Stimulated activated CD4-positive, alpha-beta T cell treated with anti-CD3 and anti-CD28 coated beads, Interleukin-2, amount 100 ng/mL, for 4 hours (primary cell): ENCODE data around the gene KLHL3.

Source experiments
- DNase-seq: peaks from one replicate; pipeline ENCODE4 v3.0.0-alpha.2; 2020; ENCODE audit warnings: low read depth

The KLHL3 gene

DNA sequence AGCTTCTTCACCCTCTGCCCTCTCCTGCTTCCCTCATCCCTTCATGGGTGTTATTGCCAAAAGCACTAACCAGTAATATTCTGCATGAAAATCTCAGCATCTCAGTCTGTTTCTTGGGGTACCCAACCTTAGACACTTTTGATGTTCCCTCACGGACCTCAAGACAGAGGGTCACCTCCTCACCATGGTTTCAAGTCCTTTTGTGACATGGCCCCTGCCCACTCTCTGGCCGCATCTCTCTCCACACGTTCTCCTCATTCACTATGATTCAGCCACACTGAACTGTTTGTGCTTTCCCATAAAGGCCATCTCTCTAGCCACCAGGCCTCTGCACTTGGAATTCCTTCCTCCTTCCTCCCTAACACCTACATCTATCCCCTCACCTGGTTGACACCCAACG, 125.3 kb downstream of the KLHL3 start:
- no peak for DNase-seq

- DNase-seq: no peak
Observed at GRCh38 chr5:137609127-137609526, 126.8 kb downstream of the KLHL3 start.

DNA sequence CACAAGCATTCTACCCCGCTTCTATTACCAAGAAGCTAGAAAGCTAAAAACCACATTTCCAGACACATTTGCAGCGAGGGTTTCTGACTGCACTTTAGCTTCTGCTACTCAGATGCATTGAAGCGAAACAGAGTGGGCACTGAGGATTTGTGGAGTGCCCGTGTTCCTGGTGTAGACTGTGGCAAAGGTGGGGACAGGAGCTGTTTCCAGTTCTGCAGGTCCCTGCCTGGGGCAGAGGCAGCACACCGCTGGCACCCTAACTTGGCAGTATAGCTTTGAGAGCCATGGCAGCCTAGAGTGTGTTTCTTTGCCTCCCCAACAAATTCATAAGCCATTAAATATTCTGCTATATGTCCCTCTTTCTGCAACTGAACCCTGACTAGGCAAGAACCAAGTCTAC, 128.1 kb downstream of the KLHL3 start:
- no peak for DNase-seq

DNA sequence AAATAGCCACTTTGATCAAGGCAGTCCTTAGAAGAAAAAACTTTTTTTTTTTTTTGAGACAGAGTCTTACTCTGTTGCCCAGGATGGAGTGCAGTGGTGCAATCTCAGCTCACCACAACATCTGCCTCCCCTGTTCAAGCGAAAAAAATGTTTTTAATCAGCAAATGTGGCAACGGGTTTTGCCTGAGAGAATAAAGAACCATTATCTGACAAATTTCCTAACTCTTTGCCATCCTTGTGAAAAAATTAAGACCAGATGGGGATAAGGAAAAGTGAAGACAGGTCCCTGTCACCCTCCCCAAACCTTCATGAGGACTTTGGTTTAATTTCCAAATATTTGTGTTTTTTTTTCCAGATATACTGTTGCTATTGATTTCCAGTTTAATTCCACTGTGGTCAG, 129.5 kb downstream of the KLHL3 start:
- no peak for DNase-seq

DNA sequence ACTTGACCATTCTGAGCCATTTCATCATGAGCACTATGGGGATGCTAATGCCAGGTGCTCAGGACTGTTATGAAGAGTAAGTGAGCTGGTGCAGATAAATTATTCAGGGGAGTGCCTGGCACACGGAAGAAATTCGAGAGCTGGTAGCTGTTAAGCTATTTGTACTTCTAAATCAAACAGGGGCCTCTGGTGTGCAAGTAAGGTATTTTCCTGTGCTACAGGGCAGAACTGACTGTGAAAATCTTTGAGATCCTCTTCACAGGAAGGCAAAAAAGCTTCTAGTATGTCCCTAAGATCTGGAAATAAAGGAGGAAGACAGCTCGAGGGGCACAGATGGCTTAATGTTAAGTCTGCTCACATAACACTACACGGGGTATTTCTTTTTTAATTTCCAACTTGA, 130.5 kb downstream of the KLHL3 start:
- no peak for DNase-seq

GRCh38 chr5:137604348-137605095, 131.4 kb downstream of the KLHL3 start:
- DNase-seq: no peak

DNA sequence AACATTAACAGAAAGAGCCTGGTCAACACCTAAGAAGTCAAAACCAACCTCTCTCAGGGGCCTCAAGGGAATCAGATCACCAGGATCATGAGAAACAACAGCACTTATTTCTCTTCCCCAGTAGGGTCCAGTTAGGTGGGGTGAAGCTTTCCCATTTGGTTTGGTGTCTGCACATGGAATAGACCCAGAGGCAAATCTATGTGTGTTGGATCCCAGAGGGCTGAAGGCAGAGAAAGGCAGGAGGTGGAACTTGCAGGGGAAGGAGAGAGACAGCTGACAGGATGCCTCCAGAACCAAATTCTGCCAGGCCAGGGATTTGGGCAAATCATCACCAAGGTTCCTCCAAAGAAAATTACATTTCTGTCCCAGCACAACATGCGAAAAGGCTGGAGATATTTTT, 132.0 kb downstream of the KLHL3 start:
- no peak for DNase-seq

- DNase-seq: no peak
Observed at GRCh38 chr5:137603356-137603755, 132.5 kb downstream of the KLHL3 start.

- DNase-seq: no peak
Observed at GRCh38 chr5:137602721-137603273, 133.1 kb downstream of the KLHL3 start.

- no peak for DNase-seq
Observed at GRCh38 chr5:137600721-137601360, 135.0 kb downstream of the KLHL3 start.

DNA sequence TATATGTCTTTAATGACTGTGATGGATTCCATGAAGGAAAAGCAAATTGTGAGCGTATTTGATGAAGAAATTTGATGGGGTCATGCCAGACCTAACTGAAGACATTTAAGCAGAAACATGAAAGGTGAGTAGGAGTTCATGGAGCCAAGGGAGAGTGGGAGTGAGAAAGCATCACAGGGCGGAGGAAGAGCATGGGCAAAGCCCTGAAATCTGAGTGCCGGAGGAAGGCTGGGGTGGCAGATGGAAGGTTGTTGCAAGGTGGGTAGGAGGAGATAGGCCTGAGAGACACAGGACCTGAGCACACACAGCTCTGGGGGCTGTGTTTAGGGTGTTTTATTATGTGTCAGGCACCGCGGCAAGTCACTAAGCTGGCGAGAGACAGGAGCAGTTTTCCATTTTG, 136.4 kb downstream of the KLHL3 start:
- no peak for DNase-seq

GRCh38 chr5:137598399-137598798, 137.5 kb downstream of the KLHL3 start:
- no peak for DNase-seq

GRCh38 chr5:137596941-137597340, 138.9 kb downstream of the KLHL3 start:
- DNase-seq: no peak

GRCh38 chr5:137595396-137596079, 140.4 kb downstream of the KLHL3 start:
- DNase-seq: no peak

- no peak for DNase-seq
Observed at GRCh38 chr5:137594717-137595116, 141.2 kb downstream of the KLHL3 start.

GRCh38 chr5:137592317-137592716, 143.6 kb downstream of the KLHL3 start:
- no peak for DNase-seq

DNA sequence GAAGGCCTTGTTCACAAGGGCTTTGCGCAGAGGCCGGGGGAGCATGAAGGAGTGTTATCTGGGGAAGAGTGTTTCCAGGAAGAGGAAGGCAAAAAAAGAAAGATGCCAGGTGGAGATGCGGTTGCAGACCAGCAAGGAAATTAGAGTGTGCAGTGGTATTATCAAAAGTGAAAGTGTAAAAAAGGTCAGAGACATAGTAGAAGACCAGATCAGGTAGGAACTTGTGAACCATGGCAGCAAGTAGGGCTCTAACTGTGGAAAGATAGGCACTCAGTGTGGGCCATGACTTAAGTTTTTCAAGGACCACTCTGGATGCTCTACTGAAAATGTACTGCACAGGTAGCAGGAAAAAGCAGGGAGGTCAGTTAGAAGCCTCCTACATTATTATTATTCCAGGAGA, 146.7 kb downstream of the KLHL3 start:
- DNase-seq: no peak

- DNase-seq: no peak
Observed at GRCh38 chr5:137587919-137588318, 148.0 kb downstream of the KLHL3 start.

DNA sequence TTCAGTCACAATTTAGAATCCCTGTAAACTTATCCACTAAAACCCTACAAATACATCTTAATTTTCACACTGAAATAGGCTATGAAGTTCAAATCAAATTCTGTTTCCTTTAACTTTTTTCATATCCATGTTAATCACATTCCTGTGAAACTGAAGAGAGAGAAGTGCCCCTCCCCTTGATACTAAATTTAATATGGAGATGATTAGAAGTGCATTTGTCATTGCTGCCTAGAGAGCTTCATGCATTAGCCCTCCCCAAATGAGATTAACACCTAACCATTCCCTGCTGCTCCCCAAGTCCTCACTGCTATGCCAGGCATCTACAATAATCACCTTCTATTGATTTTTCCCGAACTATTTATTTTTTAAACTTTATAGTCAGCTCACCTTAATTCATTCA, 151.6 kb downstream of the KLHL3 start:
- no peak for DNase-seq

DNA sequence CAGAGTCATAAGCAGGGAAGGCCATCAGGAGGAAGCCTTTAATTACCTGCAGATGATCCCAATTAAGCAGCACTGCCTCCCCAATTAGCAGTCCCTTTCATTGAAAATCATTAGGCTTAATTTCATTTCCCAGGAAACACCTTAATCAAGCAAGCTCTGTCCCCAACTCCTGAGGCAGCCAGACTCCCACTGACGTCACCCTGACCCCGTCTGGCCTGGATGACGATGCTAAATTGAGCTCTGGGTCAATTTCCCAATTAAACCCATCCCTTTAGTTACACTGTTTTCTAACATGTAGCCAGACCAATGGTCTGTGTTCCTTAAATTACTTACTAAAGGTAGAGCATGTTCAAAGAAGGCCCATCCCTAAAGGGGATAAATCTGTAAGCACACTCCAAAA, 152.8 kb downstream of the KLHL3 start:
- DNase-seq: no peak

DNA sequence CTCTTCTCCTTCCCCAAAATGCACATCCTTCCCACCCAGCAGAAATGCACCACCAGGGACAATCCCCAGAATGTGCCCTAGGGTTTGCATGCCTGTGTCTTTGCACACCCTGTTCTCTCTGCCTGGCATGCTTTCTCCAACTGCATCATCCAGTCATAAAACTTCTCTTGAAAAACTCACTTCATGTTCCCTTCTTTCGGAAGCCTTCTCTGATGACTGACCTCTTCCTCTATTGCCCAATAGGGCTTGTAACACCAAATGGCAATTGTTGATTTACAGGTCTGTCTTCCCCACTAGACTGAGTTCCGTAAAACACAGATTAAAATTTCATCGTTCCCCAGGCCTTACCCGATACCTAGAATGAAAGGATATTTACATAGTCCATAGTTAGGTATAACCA, 153.7 kb downstream of the KLHL3 start:
- DNase-seq: no peak

DNA sequence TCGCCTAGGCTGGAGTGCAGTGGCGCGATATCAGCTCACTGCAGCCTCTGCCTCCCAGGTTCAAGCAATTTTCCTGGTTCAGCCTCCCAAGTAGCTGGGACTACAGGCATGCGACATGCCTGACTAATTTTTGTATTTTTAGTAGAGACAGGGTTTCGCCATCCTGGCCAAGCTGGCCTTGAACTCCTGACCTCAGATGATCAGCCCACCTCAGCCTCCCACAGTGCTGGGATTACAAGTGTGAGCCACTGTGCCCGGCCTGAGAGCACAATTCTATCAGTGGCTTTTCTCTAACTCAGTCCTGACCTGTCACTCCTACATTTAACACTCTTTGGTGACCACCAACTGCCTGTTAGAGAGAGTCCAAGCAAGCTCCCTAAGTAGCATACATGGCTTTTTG, 154.1 kb downstream of the KLHL3 start:
- DNase-seq: no peak

DNA sequence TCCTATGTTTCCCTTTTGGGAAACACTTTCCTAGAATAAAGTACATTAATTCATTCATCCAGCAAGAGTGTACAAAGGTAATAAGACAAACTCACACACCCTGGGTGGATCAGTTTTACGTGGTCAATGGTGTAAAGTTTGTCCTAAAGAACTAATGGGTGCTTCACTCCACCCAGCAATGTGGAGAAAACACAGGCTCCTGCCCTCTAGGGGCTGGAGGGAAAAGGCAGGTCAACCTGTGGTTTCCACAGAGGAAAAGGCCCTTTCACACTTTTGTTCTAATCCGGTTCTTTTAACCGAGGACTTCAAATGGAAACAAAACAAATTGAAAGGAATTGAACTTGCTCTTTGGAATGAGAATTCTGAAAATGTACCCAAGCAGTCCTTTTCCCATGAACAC, 155.9 kb downstream of the KLHL3 start:
- no peak for DNase-seq
